AG10803 (cell line): ENCODE data around the gene SEC31A.
"Not testable (repeated sequence)": the region's sequence is repeated elsewhere in the genome, so short reads cannot be mapped to it uniquely, and the experiment has no call there.

Experiments
- DNase-seq: peaks from one replicate; pipeline ENCODE4 v3.0.0; 2010; ENCODE audit warnings: low read depth
- H3K4me3 ChIP-seq: 2 replicates; pipeline ENCODE4 v1.5.1; 2011; ENCODE audit warnings: mild to moderate bottlenecking, low read length, control low read depth
- TF ChIP-seq, protein P1 (sequence below): conservative IDR thresholded peaks from 2 replicates; pipeline ENCODE4 v1.5.1; 2011; ENCODE audit warnings: mild to moderate bottlenecking, low read length, control low read depth, inconsistent platforms

The SEC31A gene

DNA sequence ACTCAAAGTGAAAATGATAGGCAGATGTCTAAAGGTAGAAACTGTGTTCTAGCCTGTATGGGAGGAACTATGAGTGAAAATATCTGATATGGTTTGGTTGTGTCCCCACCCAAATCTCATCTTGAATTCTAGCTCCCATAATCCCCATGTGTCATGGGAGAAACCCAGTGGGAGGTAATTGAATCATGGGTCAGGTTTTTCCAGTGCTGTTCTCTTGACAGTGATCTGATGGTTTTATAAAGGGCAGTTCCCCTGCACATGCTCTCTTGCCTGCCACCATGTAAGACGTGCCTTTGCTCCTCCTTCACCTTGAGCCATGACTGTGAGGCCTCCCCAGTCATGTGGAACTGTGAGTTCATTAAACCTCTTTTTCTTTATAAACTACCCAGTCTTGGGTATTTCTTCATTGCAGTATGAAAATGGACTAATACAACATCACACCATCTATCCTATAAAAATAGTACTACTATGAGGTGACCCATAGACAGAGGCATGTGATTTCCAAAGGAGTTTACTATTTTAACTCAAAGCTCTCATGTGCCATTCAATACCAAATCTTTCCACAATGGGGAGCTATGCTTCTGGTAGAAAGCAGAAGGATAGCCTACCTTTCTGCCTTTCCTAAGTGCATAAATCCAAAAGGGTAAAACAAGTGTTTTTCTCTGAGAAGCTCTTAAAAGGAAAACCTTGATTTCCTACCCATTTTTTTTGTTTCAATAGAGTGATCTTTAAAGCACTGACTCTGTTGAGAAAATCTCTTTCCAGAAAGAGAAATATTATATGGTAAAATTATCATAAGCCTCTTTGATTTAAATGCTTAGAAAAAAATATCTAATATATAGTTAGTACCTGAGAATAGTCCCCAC lies 38.8 kb downstream of the SEC31A start:
- peak; percentile 29 for DNase-seq
- TF ChIP-seq, protein P1, sequence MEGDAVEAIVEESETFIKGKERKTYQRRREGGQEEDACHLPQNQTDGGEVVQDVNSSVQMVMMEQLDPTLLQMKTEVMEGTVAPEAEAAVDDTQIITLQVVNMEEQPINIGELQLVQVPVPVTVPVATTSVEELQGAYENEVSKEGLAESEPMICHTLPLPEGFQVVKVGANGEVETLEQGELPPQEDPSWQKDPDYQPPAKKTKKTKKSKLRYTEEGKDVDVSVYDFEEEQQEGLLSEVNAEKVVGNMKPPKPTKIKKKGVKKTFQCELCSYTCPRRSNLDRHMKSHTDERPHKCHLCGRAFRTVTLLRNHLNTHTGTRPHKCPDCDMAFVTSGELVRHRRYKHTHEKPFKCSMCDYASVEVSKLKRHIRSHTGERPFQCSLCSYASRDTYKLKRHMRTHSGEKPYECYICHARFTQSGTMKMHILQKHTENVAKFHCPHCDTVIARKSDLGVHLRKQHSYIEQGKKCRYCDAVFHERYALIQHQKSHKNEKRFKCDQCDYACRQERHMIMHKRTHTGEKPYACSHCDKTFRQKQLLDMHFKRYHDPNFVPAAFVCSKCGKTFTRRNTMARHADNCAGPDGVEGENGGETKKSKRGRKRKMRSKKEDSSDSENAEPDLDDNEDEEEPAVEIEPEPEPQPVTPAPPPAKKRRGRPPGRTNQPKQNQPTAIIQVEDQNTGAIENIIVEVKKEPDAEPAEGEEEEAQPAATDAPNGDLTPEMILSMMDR: peak; percentile 51
- no peak overlapping the region for H3K4me3 ChIP-seq

DNA sequence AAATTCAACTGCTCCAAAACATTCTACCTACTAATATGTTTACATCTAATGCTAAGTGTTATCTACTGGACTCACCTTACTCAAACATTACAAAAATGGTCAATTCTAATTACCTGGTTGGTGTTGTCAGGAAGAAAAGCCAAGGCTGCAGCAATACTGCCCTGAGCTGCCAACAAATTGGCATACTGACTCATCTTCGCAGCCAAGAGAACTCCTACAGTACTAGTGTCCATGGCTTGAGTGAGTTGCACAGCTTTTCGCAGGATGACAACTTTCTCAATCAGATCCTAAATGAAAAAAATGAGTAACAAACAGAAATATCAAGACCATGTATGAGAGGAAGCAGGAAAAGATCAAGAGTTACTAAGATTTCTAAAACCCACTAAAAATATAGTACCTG lies 39.6 kb downstream of the SEC31A start:
- TF ChIP-seq, protein P1: no peak
- no peak for DNase-seq
- no peak overlapping the region for H3K4me3 ChIP-seq

DNA sequence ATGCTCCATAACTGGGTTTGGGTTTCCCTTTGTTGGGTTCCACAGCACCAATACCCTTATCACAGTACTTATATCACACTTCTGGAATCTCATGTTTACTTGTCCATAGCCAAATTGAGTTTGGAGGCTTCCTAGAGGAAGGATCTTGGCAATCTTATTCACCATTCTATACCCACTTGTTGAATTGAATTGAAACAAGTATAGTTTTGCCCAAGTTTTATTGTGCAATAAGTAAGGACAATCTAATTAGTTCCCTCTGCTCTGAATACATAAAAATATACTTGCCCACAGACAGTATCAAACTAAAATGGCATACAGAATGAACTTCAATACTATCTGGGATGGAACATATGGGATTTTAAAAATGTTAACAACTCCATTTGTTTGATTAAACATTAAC lies 40.3 kb downstream of the SEC31A start:
- TF ChIP-seq, protein P1: no peak
- peak; percentile 17 for DNase-seq
- no peak overlapping the region for H3K4me3 ChIP-seq

DNA sequence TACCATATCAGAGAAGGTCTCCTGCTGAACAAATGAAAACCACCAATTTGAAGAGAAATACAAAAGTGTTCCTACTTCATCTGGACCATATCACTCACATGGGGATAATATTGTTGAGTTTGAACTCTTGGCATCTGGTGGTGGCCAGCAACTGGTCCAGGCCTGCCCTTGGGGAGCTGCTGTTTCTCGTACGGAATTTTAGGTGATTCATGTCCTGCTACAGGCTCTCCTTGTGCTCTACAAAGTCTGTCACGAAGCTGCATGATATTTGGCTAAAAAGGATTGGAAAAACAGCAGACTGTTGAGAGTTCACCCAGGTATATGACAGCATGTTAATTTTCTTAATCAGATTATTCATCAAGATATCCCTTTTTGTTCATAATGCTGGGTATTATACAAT lies 42.2 kb downstream of the SEC31A start:
- no peak overlapping the region for H3K4me3 ChIP-seq
- TF ChIP-seq, protein P1: no peak
- no peak for DNase-seq

DNA sequence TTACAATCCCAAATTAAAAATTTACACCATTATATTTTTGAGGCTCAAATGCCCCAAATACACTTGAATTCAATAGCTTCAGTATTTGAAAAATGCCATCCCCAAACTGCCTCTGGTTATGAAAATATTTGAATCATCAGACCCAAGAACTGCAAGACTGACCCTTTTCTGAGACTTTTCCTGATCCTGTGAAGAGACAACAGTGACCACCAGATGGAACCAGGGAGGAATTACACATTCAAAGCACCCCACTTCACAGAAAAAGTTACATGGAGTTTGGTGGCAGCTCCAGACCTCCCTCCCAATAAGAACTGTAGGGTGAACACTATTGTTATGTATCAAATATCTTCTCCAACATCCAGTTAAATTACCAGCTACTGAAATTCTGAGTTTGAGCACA lies 48.4 kb downstream of the SEC31A start:
- DNase-seq: peak; percentile 17
- TF ChIP-seq, protein P1: peak; percentile 49

DNA sequence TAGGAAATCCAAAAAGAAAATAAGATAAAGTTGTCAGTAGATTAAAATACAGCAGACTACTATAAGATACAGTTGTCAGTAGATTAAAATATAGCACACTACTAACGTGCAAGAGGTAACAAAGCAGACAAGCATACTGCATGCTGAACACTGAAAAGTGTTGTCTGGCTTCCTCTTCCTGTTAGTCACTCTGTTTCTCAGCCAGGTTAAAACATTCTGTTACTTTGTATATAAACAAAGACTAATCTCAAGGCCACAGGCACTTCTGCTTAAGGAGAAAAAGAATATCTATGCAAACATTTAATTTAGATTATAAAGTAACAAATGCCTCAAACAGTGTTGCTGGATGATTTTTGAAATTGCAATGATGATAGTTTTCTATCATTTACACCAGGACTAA lies 51.3 kb downstream of the SEC31A start:
- TF ChIP-seq, protein P1: no peak
- H3K4me3 ChIP-seq: no peak overlapping the region
- no peak for DNase-seq

More for the DNA sequence above, 48.4 kb downstream of the SEC31A start:
- no peak overlapping the region for H3K4me3 ChIP-seq

DNA sequence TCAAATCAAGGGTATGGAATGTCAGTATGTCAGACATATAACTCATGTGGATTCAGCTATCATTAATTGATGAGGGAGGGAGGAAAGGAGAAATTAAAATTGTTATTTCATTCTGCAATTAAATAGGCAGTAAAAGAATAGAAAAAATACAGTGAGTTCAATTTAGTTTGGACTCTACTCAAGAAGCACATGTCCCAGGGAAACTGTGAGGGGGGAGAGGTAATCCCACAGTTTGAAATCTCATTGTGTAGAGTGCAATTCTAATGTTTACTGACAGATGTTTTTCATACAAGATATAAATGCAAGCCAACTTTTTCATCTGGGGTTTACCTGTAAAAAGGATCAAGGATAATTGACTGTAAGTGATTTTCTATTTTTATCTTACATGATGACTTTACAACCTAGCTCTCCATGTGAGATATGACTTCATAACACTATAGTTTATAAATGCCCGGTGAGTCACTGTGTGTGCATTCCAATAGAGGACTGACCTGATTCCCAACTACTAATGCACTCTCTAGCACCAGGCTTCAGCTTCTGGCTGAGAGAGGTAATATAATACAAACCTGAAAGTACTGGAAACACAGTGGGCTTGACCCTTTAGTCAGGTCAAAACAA lies 57.1 kb downstream of the SEC31A start:
- TF ChIP-seq, protein P1: peak; percentile 35
- H3K4me3 ChIP-seq: no peak overlapping the region
- peak; percentile 76 for DNase-seq

DNA sequence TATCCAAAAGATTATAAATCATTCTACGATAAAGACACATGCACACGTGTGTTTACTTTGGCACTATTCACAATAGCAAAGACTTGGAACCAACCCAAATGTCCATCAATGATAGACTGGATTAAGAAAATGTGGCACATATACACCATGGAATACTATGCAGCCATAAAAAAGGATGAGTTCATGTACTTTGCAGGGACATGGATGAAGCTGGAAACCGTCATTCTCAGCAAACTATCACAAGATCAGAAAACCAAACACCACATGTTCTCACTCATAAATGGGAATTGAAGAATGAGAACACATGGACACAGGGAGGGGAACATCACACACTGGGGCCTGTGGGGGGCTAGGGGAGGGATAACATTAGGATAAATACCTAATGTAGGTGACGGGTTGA lies 57.9 kb downstream of the SEC31A start:
- DNase-seq, H3K4me3 ChIP-seq: not testable (repeated sequence)
